ENCODE data around the gene SPINK4. TPM values are rescaled to one million over a fixed set of nuclear protein-coding genes. Genes with fewer than 3 reads are reported as not detected.

Gene SPINK4
- total RNA-seq, 2 experiments from 2014 or later = not detected

DNA sequence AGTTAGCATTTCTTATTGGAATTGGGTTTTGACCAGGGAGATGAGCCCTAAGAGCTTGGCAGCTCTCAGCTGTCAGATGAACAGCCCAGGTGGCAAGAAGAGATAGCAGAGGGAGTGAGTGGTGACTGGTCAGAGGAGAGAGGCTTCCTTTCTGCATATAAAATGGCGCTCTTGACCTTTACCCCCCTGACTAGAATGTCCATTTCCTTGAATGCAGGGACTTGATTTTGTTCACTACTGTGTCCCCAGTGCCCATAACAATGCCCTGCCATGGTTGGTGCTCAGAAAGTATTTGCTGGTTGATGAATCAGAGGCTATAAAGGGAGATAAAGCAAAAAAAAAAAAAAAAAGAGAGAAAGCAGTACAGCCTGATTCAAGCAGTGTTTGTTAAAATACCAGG lies 32.1 kb downstream of the SPINK4 start:
- POLR2A ChIA-PET = interaction anchor here (0.8 kb wide), 1 partner anchor 247 kb away, joined by 3 read pairs; the partner anchor contains the start of gene DNAJA1
- Mint-ChIP-seq H3K36me3 (peaks cover 51% of the 10 kb centered on the region), H3K4me3 (no peak overlapping the region), H3K9me3 (no peaks in the 10 kb centered on the region), H3K4me1 (peaks cover 32% of the 10 kb centered on the region), H3K27ac (no peak overlapping the region), H3K27me3 (no peaks in the 10 kb centered on the region)
- DNase-seq (no peak), ATAC-seq (ENCODE audit: low read depth) (no peak)

DNA sequence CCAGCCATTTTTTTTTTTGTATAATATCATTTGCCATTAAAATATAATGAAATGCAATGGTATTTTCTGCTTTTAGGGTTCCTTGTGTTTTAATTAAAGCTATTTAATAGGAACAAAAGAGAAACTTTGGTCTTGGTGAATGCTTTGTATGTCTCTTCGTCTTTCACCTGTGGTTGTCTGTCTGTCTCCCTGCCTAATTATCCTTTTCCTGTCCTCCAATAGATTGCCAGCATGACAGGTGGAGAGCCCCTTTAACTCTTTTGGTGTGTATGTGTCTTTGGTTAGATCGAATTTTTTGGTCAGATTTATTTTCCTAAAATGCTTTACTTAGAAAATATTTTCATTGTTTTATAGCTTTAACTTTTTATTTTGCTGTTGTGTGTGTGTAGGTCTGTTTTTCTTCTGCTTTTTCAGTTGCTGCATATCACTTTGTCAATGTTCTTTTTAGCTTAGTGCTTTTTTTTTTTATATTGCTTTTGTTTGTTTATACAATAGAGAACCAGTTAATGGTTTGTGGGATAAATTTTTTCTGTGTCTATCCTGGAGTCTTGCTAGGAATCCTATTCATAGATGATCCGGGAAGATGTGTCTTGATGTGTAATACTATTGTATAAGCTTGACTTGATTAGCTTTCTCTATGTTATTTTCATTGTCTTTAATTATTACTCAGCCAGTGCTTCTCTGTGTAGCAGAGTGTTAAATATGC lies 33.5 kb downstream of the SPINK4 start:
- H3K4me3 Mint-ChIP-seq = no peak overlapping the region
- DNase-seq (no peak), ATAC-seq (ENCODE audit: low read depth) (no peak)
- peaks cover 24% of the 10 kb centered on the region for H3K4me1 Mint-ChIP-seq
- POLR2A ChIA-PET = interaction anchor here (1.1 to 1.3 kb wide), 3 partner anchors 8 to 15 kb away, joined by 3 to 4 read pairs (median 3); partner anchors contain the start of gene CHMP5
- H3K9me3 Mint-ChIP-seq = no peaks in the 10 kb centered on the region
- H3K27me3 Mint-ChIP-seq = no peaks in the 10 kb centered on the region
- H3K27ac Mint-ChIP-seq = no peak overlapping the region
- H3K36me3 Mint-ChIP-seq = peaks cover 50% of the 10 kb centered on the region

- no peak overlapping the region for H3K27ac Mint-ChIP-seq
- POLR2A ChIA-PET = interaction anchor here (1.1 to 1.3 kb wide), 3 partner anchors 9 to 14 kb away, joined by 3 to 4 read pairs (median 3); partner anchors contain the start of gene CHMP5
- H3K36me3 Mint-ChIP-seq = peaks cover 49% of the 10 kb centered on the region
- no peaks in the 10 kb centered on the region for H3K9me3 Mint-ChIP-seq
- ATAC-seq (ENCODE audit: low read depth) (no peak), DNase-seq (no peak)
- H3K4me1 Mint-ChIP-seq = peaks cover 23% of the 10 kb centered on the region
- no peak overlapping the region for H3K4me3 Mint-ChIP-seq
- H3K27me3 Mint-ChIP-seq = no peaks in the 10 kb centered on the region
These were observed 34.0 kb downstream of the SPINK4 start for GRCh38 chr9:33273972-33274328.

DNA sequence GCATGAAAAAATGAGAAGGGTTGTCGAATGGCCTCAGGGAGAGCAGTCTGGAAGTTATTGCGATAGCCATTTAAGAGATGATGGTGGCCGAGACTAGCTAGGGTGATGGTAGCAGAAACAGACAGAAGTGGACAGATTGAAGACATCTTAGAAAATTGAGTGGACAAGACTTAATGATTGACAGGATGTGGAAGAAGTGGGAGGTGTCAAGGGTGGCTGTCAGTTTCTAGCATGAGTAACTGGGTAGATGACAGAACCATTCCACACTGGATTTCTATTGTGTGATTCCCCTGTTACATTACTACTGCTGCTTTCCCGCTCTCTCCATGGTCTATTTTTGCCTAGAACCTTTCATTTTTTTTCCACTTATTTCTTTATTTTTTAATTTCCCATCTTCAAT lies 37.5 kb downstream of the SPINK4 start:
- ATAC-seq (ENCODE audit: low read depth) = no peak
- no peak for DNase-seq
- no peaks in the 10 kb centered on the region for H3K9me3 Mint-ChIP-seq
- no peak overlapping the region for H3K4me3 Mint-ChIP-seq
- no peak overlapping the region for H3K27ac Mint-ChIP-seq
- peaks cover 11% of the 10 kb centered on the region for H3K4me1 Mint-ChIP-seq
- H3K36me3 Mint-ChIP-seq = peaks cover 44% of the 10 kb centered on the region
- no peaks in the 10 kb centered on the region for H3K27me3 Mint-ChIP-seq
- POLR2A ChIA-PET = no interaction called here

DNA sequence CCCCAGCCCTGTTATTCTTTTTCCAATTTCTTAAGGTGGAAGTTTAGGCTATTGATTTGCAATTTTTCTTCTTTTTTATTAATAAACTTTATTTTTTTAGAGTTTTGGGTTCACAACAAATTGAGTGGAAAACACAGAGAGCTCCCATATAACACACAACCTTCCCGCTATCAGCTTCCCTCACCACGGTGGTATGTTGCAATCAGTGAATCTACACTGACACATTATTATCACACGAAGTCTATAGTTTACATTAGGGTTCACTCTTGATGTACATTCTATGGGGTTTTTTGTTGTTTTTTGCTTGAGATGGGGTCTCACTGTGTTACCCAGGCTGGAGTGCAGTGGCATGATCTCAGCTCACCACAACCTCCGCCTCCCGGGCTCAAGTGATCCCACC lies 45.5 kb downstream of the SPINK4 start:
- POLR2A ChIA-PET = interaction anchor here (0.7 to 0.9 kb wide), 3 partner anchors 31 to 172 kb away, joined by 3 to 5 read pairs (median 3); no protein-coding TSS in a partner anchor
- no peaks in the 10 kb centered on the region for H3K9me3 Mint-ChIP-seq
- H3K4me3 Mint-ChIP-seq = no peak overlapping the region
- ATAC-seq (ENCODE audit: low read depth) (no peak), DNase-seq (no peak)
- H3K4me1 Mint-ChIP-seq = peaks cover 21% of the 10 kb centered on the region
- H3K27me3 Mint-ChIP-seq = no peaks in the 10 kb centered on the region
- H3K36me3 Mint-ChIP-seq = peaks cover 13% of the 10 kb centered on the region
- no peak overlapping the region for H3K27ac Mint-ChIP-seq

- H3K27ac Mint-ChIP-seq = peak overlapping the region; percentile 65
- H3K36me3 Mint-ChIP-seq = peaks cover 12% of the 10 kb centered on the region
These were observed 47.1 kb downstream of the SPINK4 start for GRCh38 chr9:33287087-33287490.

DNA sequence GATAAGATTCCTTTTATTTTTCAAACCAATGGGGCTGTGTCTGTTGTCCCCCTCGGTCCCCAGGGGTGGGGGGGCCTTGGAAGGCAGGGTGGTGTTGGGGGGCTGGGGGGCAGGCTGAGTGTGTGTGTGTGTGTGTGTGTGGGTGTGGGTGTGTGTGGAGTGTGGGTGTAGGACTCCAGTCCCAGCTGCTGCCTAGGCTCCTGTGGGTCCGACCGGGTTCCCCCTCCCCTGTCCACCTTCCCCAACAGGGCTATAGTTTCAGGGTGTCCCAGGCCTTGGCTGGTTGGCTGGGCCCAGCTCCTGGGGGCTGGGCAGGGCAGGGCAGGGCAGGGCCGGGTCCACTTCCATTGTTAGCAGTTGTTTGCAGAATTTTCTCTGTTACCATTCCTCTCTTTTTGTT lies 48.3 kb downstream of the SPINK4 start:
- no peak for ATAC-seq (ENCODE audit: low read depth)
- Mint-ChIP-seq H3K9me3 (no peaks in the 10 kb centered on the region), H3K27me3 (no peaks in the 10 kb centered on the region), H3K27ac (peak overlapping the region; percentile 85), H3K4me3 (peak overlapping the region; percentile 53), H3K36me3 (peaks cover 15% of the 10 kb centered on the region), H3K4me1 (peaks cover 34% of the 10 kb centered on the region)
- no peak for DNase-seq
- POLR2A ChIA-PET = interaction anchor here (1.0 to 1.5 kb wide), 2 partner anchors 14 to 24 kb away, joined by 3 to 6 read pairs; partner anchors contain the start of gene BAG1

More at GRCh38 chr9:33287087-33287490, 47.1 kb downstream of the SPINK4 start:
- DNase-seq = no peak
- Mint-ChIP-seq H3K27me3 (no peaks in the 10 kb centered on the region), H3K4me1 (peaks cover 26% of the 10 kb centered on the region), H3K9me3 (no peaks in the 10 kb centered on the region), H3K4me3 (no peak overlapping the region)
- POLR2A ChIA-PET = interaction anchor here (0.7 to 1.5 kb wide), 5 partner anchors 21 to 180 kb away, joined by 3 to 6 read pairs (median 3); partner anchors contain the start of gene BAG1
- ATAC-seq (ENCODE audit: low read depth) = no peak

DNA sequence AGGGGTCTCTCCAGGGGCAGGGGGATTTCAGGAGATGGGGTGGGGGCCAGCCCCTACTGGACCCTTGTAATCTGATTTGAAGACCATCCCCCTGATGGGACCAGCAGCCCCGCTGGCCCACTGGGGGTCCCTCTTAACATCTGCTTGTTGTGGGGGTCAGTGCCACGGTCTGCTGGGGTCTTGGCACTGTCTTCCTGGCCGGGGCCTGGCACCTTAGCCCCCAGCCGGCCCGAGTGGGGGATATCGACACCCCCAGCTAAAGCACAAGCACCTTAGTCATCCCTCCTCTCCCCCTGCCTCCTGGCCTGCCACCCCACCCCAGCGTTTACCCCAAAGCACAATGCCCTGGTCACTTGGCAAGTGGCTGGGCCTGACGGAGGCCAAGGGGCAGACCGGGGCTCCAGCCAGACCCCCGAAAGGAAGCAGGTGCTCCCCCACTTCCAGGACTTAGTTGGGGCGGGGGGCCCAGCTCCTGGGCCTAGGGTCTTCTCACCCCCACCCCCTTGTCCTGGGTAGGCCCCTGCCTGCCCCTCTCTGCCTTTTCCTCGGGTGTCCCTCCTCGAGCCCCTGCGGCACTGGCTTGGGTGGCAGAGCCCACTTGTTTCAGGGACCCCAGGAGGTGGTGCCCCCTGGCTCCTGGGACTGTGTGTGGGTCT lies 49.0 kb downstream of the SPINK4 start:
- DNase-seq (no peak), ATAC-seq (ENCODE audit: low read depth) (no peak)
- Mint-ChIP-seq H3K36me3 (peaks cover 15% of the 10 kb centered on the region), H3K27me3 (no peaks in the 10 kb centered on the region), H3K27ac (peak overlapping the region; percentile 98), H3K4me3 (peak overlapping the region; percentile 93), H3K4me1 (peaks cover 37% of the 10 kb centered on the region), H3K9me3 (no peaks in the 10 kb centered on the region)
- POLR2A ChIA-PET = interaction anchor here (1.0 to 2.5 kb wide), 6 partner anchors 15 to 185 kb away, joined by 3 to 36 read pairs (median 12); partner anchors contain the start of genes AQP3, BAG1, CHMP5 and NOL6

DNA sequence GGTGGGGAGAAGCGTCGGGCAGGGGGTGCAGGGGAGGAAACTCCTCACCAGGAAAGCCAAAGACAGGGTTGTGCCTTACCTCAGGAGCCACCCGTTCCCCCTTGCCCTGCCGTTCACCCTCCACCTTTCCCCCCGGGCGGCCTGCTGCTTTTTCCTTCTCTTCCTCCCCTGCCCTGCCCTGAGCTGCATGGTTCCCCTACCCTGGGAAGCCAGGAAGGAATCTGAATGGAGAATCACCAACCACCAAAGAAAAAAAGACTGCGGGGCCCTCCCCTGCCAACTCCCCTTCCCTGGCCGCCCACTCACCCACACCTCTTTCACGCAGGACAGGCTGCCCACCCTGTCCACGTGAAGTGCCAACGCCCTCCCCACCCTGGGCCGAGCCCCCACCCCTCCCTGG lies 49.5 kb downstream of the SPINK4 start:
- ATAC-seq (ENCODE audit: low read depth) = no peak
- H3K9me3 Mint-ChIP-seq = no peaks in the 10 kb centered on the region

GRCh38 chr9:33289936-33290246 lies 49.9 kb downstream of the SPINK4 start:
- DNase-seq (no peak), ATAC-seq (ENCODE audit: low read depth) (no peak)
- peaks cover 43% of the 10 kb centered on the region for H3K4me1 Mint-ChIP-seq
- peak overlapping the region; percentile 98 for H3K27ac Mint-ChIP-seq
- H3K27me3 Mint-ChIP-seq = no peaks in the 10 kb centered on the region
- peaks cover 22% of the 10 kb centered on the region for H3K36me3 Mint-ChIP-seq
- POLR2A ChIA-PET = interaction anchor here (0.7 to 2.5 kb wide), 19 partner anchors 9 to 764 kb away, joined by 3 to 36 read pairs (median 5); partner anchors contain the start of genes APTX, AQP3, B4GALT1 and BAG1
- H3K4me3 Mint-ChIP-seq = peak overlapping the region; percentile 93
- no peaks in the 10 kb centered on the region for H3K9me3 Mint-ChIP-seq

More for the DNA sequence above, 49.5 kb downstream of the SPINK4 start:
- Mint-ChIP-seq H3K4me1 (peaks cover 39% of the 10 kb centered on the region), H3K36me3 (peaks cover 18% of the 10 kb centered on the region), H3K27ac (peak overlapping the region; percentile 98), H3K27me3 (no peaks in the 10 kb centered on the region), H3K4me3 (peak overlapping the region; percentile 93)
- POLR2A ChIA-PET = interaction anchor here (0.7 to 2.5 kb wide), 17 partner anchors 11 to 763 kb away, joined by 3 to 36 read pairs (median 4); partner anchors contain the start of genes APTX, AQP3, B4GALT1 and BAG1
- peak; percentile 53 for DNase-seq

DNA sequence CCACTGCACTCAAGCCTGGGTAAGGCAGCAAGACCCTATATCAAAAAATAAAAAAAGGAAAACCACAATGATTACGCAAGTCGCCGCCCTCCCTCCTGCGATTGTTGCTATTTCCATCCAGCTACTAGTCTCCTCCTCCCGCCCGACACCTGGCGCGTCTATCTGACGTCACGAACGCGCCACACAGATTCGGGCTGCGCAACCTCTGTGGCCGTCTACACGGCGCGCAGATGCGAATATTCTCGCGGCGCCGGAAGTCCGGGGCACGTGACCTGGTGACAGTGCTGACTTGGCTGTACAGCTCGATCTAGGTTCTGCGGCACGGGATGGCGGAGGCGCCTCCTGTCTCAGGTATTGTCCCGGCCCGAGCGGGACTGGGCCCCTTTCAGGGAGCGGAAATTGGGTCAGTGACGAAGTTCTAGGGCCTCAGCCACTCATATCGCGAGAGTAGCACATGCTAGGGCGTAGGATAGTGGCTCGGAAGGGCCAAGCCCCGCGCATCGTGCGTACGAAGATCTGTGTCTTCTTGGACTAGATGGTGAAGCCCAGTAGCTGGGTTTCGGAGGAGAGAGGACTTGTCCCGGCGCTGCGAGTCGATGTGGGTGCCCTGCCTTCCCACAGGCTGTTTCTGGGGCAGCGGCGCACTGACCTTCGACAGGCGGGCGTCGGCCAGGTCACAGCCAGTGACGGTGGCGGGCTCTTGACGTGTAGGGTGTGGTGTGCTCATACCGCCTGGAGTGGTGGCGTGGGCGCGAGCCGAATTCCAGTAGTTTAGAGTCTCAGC lies 50.5 kb downstream of the SPINK4 start, which contains the start of gene NFX1:
Gene NFX1 (plus strand): TSS at position 270 of the 784 bp plus-strand sequence. CDS start 57 bp downstream, at position 327.
- ATAC-seq (ENCODE audit: low read depth) (peak; percentile 89), DNase-seq (peak; percentile 97)
- Mint-ChIP-seq H3K27ac (peak within 1 kb of the TSS; percentile 98), H3K27me3 (no peaks in the 10 kb centered on the region), H3K36me3 (peaks cover 24% of the 10 kb centered on the region), H3K9me3 (no peaks in the 10 kb centered on the region), H3K4me1 (peaks cover 45% of the 10 kb centered on the region), H3K4me3 (peak within 1 kb of the TSS; percentile 93)
- POLR2A ChIA-PET = interaction anchor here (0.6 to 2.5 kb wide), 20 partner anchors 8 to 764 kb away, joined by 3 to 36 read pairs (median 4); partner anchors contain the start of genes APTX, AQP3, B4GALT1 and BAG1

- peaks cover 44% of the 10 kb centered on the region for H3K4me1 Mint-ChIP-seq
These were observed 51.0 kb downstream of the SPINK4 start for GRCh38 chr9:33291031-33291397.

More at GRCh38 chr9:33291031-33291397, 51.0 kb downstream of the SPINK4 start:
- Mint-ChIP-seq H3K27ac (peak overlapping the region; percentile 98), H3K9me3 (no peaks in the 10 kb centered on the region), H3K27me3 (no peaks in the 10 kb centered on the region), H3K4me3 (peak overlapping the region; percentile 93), H3K36me3 (peaks cover 26% of the 10 kb centered on the region)
- POLR2A ChIA-PET = interaction anchor here (1.1 to 2.5 kb wide), 9 partner anchors 7 to 265 kb away, joined by 3 to 36 read pairs (median 6); partner anchors contain the start of genes B4GALT1, BAG1, CHMP5 and DNAJA1
- ATAC-seq (ENCODE audit: low read depth) = no peak
- no peak for DNase-seq
